ENCODE data around the gene KCNK10.

The KCNK10 gene, protein sequence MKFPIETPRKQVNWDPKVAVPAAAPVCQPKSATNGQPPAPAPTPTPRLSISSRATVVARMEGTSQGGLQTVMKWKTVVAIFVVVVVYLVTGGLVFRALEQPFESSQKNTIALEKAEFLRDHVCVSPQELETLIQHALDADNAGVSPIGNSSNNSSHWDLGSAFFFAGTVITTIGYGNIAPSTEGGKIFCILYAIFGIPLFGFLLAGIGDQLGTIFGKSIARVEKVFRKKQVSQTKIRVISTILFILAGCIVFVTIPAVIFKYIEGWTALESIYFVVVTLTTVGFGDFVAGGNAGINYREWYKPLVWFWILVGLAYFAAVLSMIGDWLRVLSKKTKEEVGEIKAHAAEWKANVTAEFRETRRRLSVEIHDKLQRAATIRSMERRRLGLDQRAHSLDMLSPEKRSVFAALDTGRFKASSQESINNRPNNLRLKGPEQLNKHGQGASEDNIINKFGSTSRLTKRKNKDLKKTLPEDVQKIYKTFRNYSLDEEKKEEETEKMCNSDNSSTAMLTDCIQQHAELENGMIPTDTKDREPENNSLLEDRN

DNA sequence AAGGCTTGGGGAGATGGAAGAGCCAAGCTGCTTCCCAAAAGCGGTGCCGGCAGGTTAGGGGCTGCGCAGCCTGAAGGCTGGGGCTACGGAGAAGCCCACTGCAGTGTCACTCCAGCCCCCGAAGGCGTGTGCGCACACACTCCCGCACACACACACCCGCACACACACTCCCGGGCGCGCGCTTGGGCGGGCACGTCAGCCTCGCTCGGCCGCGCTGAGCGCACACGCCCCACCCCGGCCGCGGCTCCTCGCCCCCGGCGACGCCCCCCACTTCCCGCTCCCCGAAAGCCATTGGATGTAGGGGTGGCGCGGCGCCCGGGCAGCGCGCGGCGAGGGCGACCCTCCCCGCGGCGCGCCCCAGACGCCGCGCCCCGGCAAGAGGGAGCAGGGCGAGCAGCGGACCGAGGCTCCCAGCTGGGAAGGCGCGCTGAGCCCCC lies at the start of gene KCNK10:
TSS of gene KCNK10 (minus strand) at position 184 of the 437 bp plus-strand sequence. CDS start 471 bp downstream, outside the sequence.
- H3K27me3 ChIP-seq (ENCODE audit: insufficient read depth, low read depth, severe bottlenecking): peaks cover 66% of the 10 kb centered on the region
- TF ChIP-seq, protein P1, sequence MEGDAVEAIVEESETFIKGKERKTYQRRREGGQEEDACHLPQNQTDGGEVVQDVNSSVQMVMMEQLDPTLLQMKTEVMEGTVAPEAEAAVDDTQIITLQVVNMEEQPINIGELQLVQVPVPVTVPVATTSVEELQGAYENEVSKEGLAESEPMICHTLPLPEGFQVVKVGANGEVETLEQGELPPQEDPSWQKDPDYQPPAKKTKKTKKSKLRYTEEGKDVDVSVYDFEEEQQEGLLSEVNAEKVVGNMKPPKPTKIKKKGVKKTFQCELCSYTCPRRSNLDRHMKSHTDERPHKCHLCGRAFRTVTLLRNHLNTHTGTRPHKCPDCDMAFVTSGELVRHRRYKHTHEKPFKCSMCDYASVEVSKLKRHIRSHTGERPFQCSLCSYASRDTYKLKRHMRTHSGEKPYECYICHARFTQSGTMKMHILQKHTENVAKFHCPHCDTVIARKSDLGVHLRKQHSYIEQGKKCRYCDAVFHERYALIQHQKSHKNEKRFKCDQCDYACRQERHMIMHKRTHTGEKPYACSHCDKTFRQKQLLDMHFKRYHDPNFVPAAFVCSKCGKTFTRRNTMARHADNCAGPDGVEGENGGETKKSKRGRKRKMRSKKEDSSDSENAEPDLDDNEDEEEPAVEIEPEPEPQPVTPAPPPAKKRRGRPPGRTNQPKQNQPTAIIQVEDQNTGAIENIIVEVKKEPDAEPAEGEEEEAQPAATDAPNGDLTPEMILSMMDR (IDR thresholded peaks at IDR 0.05; ENCODE audit: low read depth, low read length): no peak

GRCh38 chr14:88369496-88369895 lies 46.4 kb upstream of the KCNK10 start:
- H3K36me3 ChIP-seq: no peaks in the 10 kb centered on the region
- no peak for DNase-seq
- no peak overlapping the region for H3K27ac ChIP-seq
- no peaks in the 10 kb centered on the region for H3K9me3 ChIP-seq (ENCODE audit: severe bottlenecking)
- H3K27me3 ChIP-seq (ENCODE audit: insufficient read depth, low read depth, severe bottlenecking): no peaks in the 10 kb centered on the region
- H3K4me3 ChIP-seq (ENCODE audit: low read depth, low read length): no peak overlapping the region
- TF ChIP-seq, protein P1 (IDR thresholded peaks at IDR 0.05; ENCODE audit: low read depth, low read length): no peak

More for the DNA sequence above, at the start of gene KCNK10:
- no peak within 1 kb of the TSS for H3K27ac ChIP-seq
- peak within 1 kb of the TSS; percentile 78 for H3K4me3 ChIP-seq (ENCODE audit: low read depth, low read length)
- no peaks in the 10 kb centered on the region for H3K36me3 ChIP-seq
- DNase-seq: no peak
- H3K9me3 ChIP-seq (ENCODE audit: severe bottlenecking): no peaks in the 10 kb centered on the region

GRCh38 chr14:88364710-88365413 lies 41.8 kb upstream of the KCNK10 start:
- TF ChIP-seq, protein P1 (IDR thresholded peaks at IDR 0.05; ENCODE audit: low read depth, low read length): no peak
- Histone ChIP-seq H3K9me3 (ENCODE audit: severe bottlenecking) (no peaks in the 10 kb centered on the region), H3K4me3 (ENCODE audit: low read depth, low read length) (no peak overlapping the region), H3K36me3 (no peaks in the 10 kb centered on the region), H3K27ac (no peak overlapping the region), H3K27me3 (ENCODE audit: insufficient read depth, low read depth, severe bottlenecking) (no peaks in the 10 kb centered on the region)
- no peak for DNase-seq

- Histone ChIP-seq H3K9me3 (ENCODE audit: severe bottlenecking) (no peaks in the 10 kb centered on the region), H3K4me3 (ENCODE audit: low read depth, low read length) (no peak overlapping the region), H3K27ac (no peak overlapping the region), H3K27me3 (ENCODE audit: insufficient read depth, low read depth, severe bottlenecking) (no peaks in the 10 kb centered on the region), H3K36me3 (no peaks in the 10 kb centered on the region)
- TF ChIP-seq, protein P1 (IDR thresholded peaks at IDR 0.05; ENCODE audit: low read depth, low read length): no peak
- DNase-seq: no peak
Measured at GRCh38 chr14:88363644-88364043, 40.6 kb upstream of the KCNK10 start.

DNA sequence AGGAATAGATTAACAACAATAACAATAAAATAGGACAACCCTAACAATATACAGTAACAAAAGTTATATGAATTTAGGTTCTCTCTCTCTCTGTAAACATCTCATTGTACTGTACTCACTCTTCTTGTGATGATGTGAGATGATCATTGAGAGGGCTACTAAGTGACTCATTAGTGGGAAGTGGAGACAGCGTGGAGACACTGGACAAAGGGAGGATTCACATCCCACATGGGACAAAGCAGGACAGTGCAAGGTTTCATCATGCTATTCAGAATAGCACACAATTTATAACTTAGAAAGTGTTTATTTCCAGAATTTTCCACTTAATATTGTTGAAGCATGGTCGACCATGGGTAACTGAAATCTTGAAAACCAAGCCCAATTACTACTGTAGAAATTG lies 36.4 kb upstream of the KCNK10 start:
- DNase-seq: no peak
- Histone ChIP-seq H3K9me3 (ENCODE audit: severe bottlenecking) (no peaks in the 10 kb centered on the region), H3K27me3 (ENCODE audit: insufficient read depth, low read depth, severe bottlenecking) (no peaks in the 10 kb centered on the region), H3K36me3 (no peaks in the 10 kb centered on the region), H3K27ac (no peak overlapping the region), H3K4me3 (ENCODE audit: low read depth, low read length) (no peak overlapping the region)
- TF ChIP-seq, protein P1 (IDR thresholded peaks at IDR 0.05; ENCODE audit: low read depth, low read length): no peak
